CD8-positive, alpha-beta memory T cell (primary cell): ENCODE data around the gene ULK4. TPM values are rescaled to one million over a fixed set of nuclear protein-coding genes. Genes with fewer than 3 reads are reported as not detected.
A peak's percentile ranks its signal among the peaks of the same experiment; 100 is the strongest.

Experiments used
- CTCF ChIA-PET: fragments of 350-600 bp; sonication (Branson Sonifier 250); formaldehyde crosslinking; loops from one replicate; lab custom pipeline; 2021; ENCODE audit warnings: antibody characterized with exemption; lab: Charles Lee
- POLR2A ChIA-PET: fragments of 350-600 bp; sonication (Branson Sonifier 250); formaldehyde crosslinking; loops from one replicate; lab custom pipeline; 2021; ENCODE audit warnings: antibody characterized with exemption; lab: Charles Lee
- DNase-seq, 5 donors: peaks; one replicate each; pipeline versions ENCODE4 v3.0.0 to v3.0.0-alpha.2; 2020 to 2022; ENCODE audit warnings: mixed read lengths in 1 of 5
- H3K27ac ChIP-seq: one replicate; pipeline ENCODE4 v1.7.0; 2013; ENCODE audit warnings: low read depth, mild to moderate bottlenecking, low read length, moderate library complexity
- H3K27me3 ChIP-seq: 2 replicates; pipeline ENCODE4 v1.7.0; 2013; ENCODE audit warnings: low read length, mild to moderate bottlenecking; ENCODE audit not compliant: insufficient read depth, poor library complexity, severe bottlenecking
- H3K36me3 ChIP-seq: 2 replicates; pipeline ENCODE4 v1.7.0; 2013; ENCODE audit warnings: mild to moderate bottlenecking, low read length, moderate library complexity; ENCODE audit not compliant: insufficient read depth
- H3K4me1 ChIP-seq: 2 replicates; pipeline ENCODE4 v1.7.0; 2013; ENCODE audit warnings: mild to moderate bottlenecking, low read length, moderate library complexity; ENCODE audit not compliant: insufficient read depth
- H3K4me3 ChIP-seq: 2 replicates; pipeline ENCODE4 v1.7.0; 2013; ENCODE audit warnings: mild to moderate bottlenecking, low read length
- H3K9me3 ChIP-seq: 2 replicates; pipeline ENCODE4 v1.7.0; 2013; ENCODE audit warnings: mild to moderate bottlenecking, low read length
- H3K27ac Mint-ChIP-seq, 8 donors: one replicate each; pipeline ENCODE4 v1.8.0; 2020 to 2021; ENCODE audit warnings: mixed read lengths in 8 of 8, mild to moderate bottlenecking in 6 of 8, inconsistent platforms in 3 of 8, moderate library complexity in 3 of 8
- H3K27me3 Mint-ChIP-seq, 2 donors: one replicate each; pipeline ENCODE4 v1.8.0; 2020 to 2021; ENCODE audit warnings: mixed read lengths in 2 of 2, mild to moderate bottlenecking in 1 of 2, moderate library complexity in 1 of 2
- H3K36me3 Mint-ChIP-seq, 3 donors: one replicate each; pipeline ENCODE4 v1.8.0; 2020 to 2021; ENCODE audit warnings: mixed read lengths in 3 of 3, inconsistent platforms in 1 of 3, mild to moderate bottlenecking in 1 of 3
- H3K4me1 Mint-ChIP-seq, 3 donors: one replicate each; pipeline ENCODE4 v1.8.0; 2020 to 2021; ENCODE audit warnings: mixed read lengths in 3 of 3, inconsistent platforms in 1 of 3, mild to moderate bottlenecking in 1 of 3
- H3K4me3 Mint-ChIP-seq, 7 donors: one replicate each; pipeline ENCODE4 v1.8.0; 2020 to 2021; ENCODE audit warnings: mixed read lengths in 7 of 7, mild to moderate bottlenecking in 6 of 7, moderate library complexity in 4 of 7, inconsistent platforms in 2 of 7
- H3K9me3 Mint-ChIP-seq, 5 donors: one replicate each; pipeline ENCODE4 v1.8.0; 2020 to 2022; ENCODE audit warnings: mixed read lengths in 5 of 5, mild to moderate bottlenecking in 3 of 5, moderate library complexity in 2 of 5, inconsistent platforms in 1 of 5
- polyA plus RNA-seq: library from polyadenylated mRNA; unstranded; fragments of 300-500 nt; fragmentation: Illumina TruSeq; gene quantifications from one replicate; pipeline ENCODE4 v1.2.3, GENCODE V29; 2021
- total RNA-seq, 2 experiments: library from RNA; stranded (reverse); gene quantifications; one replicate each; pipeline ENCODE4 v1.2.3, GENCODE V29; 2021

ULK4 gene
- total and polyA plus RNA-seq, 3 experiments from 2014 or later: 10.4 to 12.7 (median 12.3) TPM

DNA sequence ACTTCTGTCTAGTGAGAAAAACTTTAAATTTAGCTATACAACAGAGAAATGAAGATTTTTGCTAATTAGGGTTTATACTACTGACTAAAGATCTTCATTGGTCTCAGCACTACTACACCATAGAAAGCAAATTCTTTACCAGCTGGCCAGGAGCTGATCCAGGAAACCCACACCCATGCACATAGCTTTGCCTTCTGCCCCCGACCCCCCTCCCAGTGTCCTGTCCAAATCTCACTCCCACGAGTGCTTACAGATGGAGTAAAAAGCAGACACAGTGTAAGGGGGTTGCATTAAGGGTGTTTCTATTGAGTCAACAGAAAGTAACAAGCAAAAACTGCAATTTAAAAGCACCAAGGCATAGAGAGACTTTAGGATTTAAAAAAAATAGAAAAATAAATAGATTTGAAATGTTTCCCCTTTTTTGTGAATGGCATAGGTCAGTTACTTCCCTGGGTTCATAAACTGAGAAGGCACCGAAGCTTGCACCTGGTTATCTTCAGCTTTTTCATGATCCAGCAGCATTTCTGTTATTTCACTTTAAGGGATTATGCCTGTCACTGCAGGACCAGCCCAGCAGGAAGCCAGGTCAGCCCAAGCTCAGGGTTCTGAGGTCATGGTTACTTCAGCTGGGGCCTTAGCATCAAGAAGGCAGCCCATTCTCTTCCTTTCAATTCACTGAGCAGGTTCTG, 638.3 kb downstream of the ULK4 start:
- Histone ChIP-seq H3K36me3 (no peaks in the 10 kb centered on the region), H3K4me1 (no peaks in the 10 kb centered on the region), H3K27me3 (no peaks in the 10 kb centered on the region), H3K4me3 (no peak overlapping the region), H3K9me3 (no peaks in the 10 kb centered on the region), H3K27ac (no peak overlapping the region)
- POLR2A ChIA-PET: no interaction called here
- H3K4me1 Mint-ChIP-seq: no peaks in the 10 kb centered on the region
- H3K9me3 Mint-ChIP-seq: no peaks in the 10 kb centered on the region
- no peaks in the 10 kb centered on the region for H3K27me3 Mint-ChIP-seq
- DNase-seq: no peak
- peaks cover 0 to 6% (median 0%) of the 10 kb centered on the region in 3 donors for H3K36me3 Mint-ChIP-seq
- H3K4me3 Mint-ChIP-seq: no peak overlapping the region
- CTCF ChIA-PET: interaction anchor here (1.0 kb wide), 1 partner anchor 11 kb away, joined by 4 read pairs; no protein-coding TSS in a partner anchor
- H3K27ac Mint-ChIP-seq: peak overlapping the region in 1 of 8 donors; percentile 7

DNA sequence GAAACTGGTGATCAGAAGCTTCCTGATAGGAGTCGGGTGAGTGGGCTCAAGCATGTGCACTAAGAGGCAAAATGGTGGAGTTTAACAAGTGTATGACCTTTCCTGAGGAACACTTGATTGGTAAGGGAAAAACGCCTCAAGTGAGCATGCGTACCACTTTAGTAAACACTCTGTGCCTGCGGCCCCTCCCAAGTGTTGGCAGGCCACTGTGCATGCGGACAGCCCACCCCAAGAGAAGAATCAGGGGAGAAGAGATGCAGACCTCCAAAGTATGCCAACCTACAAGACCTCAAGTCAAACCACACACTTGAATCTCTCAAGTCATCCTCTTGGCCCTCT, 640.3 kb downstream of the ULK4 start:
- ChIA-PET CTCF (no interaction called here), POLR2A (no interaction called here)
- Mint-ChIP-seq H3K4me3 (no peak overlapping the region), H3K4me1 (no peaks in the 10 kb centered on the region), H3K36me3 (peaks cover 0 to 8% (median 0%) of the 10 kb centered on the region in 3 donors), H3K27me3 (no peaks in the 10 kb centered on the region), H3K9me3 (no peaks in the 10 kb centered on the region), H3K27ac (no peak overlapping the region)
- Histone ChIP-seq H3K36me3 (no peaks in the 10 kb centered on the region), H3K27me3 (no peaks in the 10 kb centered on the region), H3K9me3 (no peaks in the 10 kb centered on the region), H3K4me3 (no peak overlapping the region), H3K4me1 (no peaks in the 10 kb centered on the region), H3K27ac (no peak overlapping the region)
- no peak for DNase-seq

DNA sequence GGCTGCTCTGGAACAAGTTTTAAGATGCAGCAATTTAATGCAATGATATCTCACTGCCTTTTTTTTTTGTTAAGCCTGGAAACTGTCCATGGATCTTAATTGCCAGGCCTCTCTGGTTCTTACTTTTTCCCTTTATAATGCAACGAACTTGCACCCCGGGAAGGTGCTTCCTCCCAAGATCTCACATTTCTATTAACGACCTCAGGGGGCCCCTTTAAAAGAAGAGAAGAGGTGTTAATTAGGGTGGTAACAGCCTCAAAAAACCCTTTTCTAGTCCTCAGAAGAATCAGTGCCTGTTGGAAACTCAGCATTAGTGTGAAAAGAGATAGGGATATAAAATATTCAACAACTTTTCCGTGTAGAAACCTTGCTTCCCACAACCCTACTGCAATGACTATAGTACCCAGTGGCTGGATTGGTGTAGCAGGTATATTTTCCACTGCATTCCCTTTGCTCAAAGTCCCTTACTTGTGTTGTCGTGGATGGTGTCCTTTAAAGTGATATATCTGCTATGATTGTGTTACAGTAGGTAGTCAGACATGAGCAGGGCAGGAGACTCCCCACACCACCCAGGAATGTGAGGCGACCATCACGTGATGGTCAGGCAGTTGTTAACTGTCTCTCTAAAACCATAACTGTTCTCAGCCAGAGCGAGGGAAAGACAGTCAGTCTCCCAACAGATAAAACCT, 640.8 kb downstream of the ULK4 start:
- no peak overlapping the region for H3K4me3 Mint-ChIP-seq
- Histone ChIP-seq H3K36me3 (no peaks in the 10 kb centered on the region), H3K27me3 (no peaks in the 10 kb centered on the region), H3K4me1 (no peaks in the 10 kb centered on the region), H3K4me3 (no peak overlapping the region), H3K9me3 (no peaks in the 10 kb centered on the region), H3K27ac (no peak overlapping the region)
- no peaks in the 10 kb centered on the region for H3K4me1 Mint-ChIP-seq
- CTCF ChIA-PET: no interaction called here
- no peak for DNase-seq
- H3K27ac Mint-ChIP-seq: no peak overlapping the region
- no peaks in the 10 kb centered on the region for H3K9me3 Mint-ChIP-seq
- POLR2A ChIA-PET: no interaction called here
- H3K27me3 Mint-ChIP-seq: no peaks in the 10 kb centered on the region
- H3K36me3 Mint-ChIP-seq: peaks cover 0 to 8% (median 0%) of the 10 kb centered on the region in 3 donors

DNA sequence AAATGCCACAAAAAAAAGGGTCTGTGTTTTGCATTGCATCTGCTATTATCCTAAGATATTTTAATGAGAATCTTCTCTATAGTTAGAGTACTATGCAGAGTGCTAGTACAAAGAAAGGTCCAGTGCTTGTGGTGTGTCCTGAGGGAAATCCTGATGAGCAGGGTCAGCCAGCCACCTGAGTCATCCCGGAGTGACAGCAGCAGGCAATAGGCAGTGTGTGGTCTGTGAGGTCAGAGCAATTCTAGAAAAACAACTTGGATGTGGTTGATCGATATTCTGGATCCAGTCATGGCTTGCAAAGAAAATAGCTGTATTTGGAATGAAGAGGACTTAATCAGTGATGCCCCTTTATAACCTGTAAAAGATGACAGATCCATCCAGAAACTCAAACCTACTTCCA, 643.4 kb downstream of the ULK4 start:
- Histone ChIP-seq H3K4me1 (no peaks in the 10 kb centered on the region), H3K4me3 (no peak overlapping the region), H3K9me3 (no peaks in the 10 kb centered on the region), H3K27ac (no peak overlapping the region), H3K36me3 (no peaks in the 10 kb centered on the region), H3K27me3 (no peaks in the 10 kb centered on the region)
- no peak overlapping the region for H3K4me3 Mint-ChIP-seq
- H3K4me1 Mint-ChIP-seq: no peaks in the 10 kb centered on the region
- no peaks in the 10 kb centered on the region for H3K27me3 Mint-ChIP-seq
- DNase-seq: no peak
- CTCF ChIA-PET: no interaction called here
- peaks cover 0 to 7% (median 0%) of the 10 kb centered on the region in 3 donors for H3K36me3 Mint-ChIP-seq
- H3K9me3 Mint-ChIP-seq: no peaks in the 10 kb centered on the region
- POLR2A ChIA-PET: no interaction called here
- no peak overlapping the region for H3K27ac Mint-ChIP-seq

DNA sequence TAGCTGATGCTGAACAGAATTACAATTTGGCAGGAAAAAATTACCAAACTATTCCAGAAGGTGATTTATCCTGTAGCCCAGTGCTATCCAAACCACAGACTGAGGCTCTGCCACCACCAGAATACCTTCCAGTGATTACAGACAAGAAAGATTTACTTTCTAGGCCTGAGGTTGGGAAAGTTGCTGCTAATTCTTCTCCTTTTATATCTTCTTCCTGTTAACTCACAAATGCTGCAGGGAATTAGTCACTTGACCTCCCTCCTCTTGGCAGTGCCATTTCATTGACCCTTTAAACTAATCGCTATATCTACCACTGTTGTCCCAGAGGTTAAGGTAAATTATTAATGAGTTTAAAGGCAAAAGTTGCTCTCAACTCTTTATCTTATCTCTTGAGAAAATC, 644.2 kb downstream of the ULK4 start:
- Histone ChIP-seq H3K27me3 (no peaks in the 10 kb centered on the region), H3K36me3 (no peaks in the 10 kb centered on the region), H3K27ac (no peak overlapping the region), H3K4me1 (no peaks in the 10 kb centered on the region), H3K9me3 (no peaks in the 10 kb centered on the region), H3K4me3 (no peak overlapping the region)
- ChIA-PET POLR2A (no interaction called here), CTCF (no interaction called here)
- Mint-ChIP-seq H3K4me3 (no peak overlapping the region), H3K27me3 (no peaks in the 10 kb centered on the region), H3K36me3 (peaks cover 0 to 7% (median 0%) of the 10 kb centered on the region in 3 donors), H3K9me3 (no peaks in the 10 kb centered on the region), H3K4me1 (no peaks in the 10 kb centered on the region), H3K27ac (no peak overlapping the region)
- DNase-seq: no peak

DNA sequence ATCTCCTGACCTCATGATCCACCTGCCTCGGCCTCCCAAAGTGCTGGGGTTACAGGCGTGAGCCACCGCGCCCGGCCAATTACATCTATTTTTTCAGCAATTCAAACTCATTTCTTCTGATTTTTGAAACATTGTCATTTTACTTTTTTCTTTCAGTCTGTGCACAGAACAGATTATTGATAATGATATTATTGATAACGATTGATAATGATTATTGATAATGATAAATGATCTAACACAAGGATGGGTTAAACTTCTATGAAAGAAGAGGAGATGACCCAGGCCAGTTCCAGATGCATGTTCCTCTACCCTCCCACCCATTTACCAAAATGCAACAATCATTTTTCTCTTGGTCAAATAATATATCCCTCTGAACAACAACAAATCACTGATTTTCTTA, 644.6 kb downstream of the ULK4 start:
- no peak overlapping the region for H3K27ac Mint-ChIP-seq
- no peak for DNase-seq
- ChIA-PET POLR2A (no interaction called here), CTCF (no interaction called here)
- H3K4me3 Mint-ChIP-seq: no peak overlapping the region
- H3K4me1 ChIP-seq: no peaks in the 10 kb centered on the region
- no peaks in the 10 kb centered on the region for H3K9me3 Mint-ChIP-seq
- H3K4me3 ChIP-seq: no peak overlapping the region
- H3K4me1 Mint-ChIP-seq: no peaks in the 10 kb centered on the region
- H3K36me3 ChIP-seq: no peaks in the 10 kb centered on the region
- H3K36me3 Mint-ChIP-seq: peaks cover 0 to 5% (median 0%) of the 10 kb centered on the region in 3 donors
- no peaks in the 10 kb centered on the region for H3K9me3 ChIP-seq
- no peak overlapping the region for H3K27ac ChIP-seq
- no peaks in the 10 kb centered on the region for H3K27me3 Mint-ChIP-seq
- no peaks in the 10 kb centered on the region for H3K27me3 ChIP-seq

DNA sequence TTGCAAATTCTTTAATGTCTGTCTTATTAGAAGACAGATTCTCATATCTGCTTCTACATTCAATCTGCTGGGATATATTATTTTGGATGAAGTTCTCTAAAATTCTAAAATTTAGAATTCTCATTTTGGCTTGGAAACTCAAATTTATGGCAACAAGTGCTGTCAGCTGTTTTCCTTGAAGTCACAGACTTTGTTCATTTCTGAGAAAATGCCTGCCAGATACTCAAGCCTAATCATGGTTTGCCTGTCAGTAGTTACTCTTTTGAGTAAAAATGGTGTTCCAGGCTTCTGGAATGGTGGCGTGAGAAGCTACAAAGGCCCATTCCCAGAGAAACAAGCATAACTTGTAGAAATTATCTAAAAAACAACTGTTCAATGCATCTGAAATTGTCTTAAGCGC, 646.8 kb downstream of the ULK4 start:
- Mint-ChIP-seq H3K36me3 (peaks cover 0 to 4% (median 0%) of the 10 kb centered on the region in 3 donors), H3K4me1 (no peaks in the 10 kb centered on the region), H3K27me3 (no peaks in the 10 kb centered on the region), H3K9me3 (no peaks in the 10 kb centered on the region), H3K27ac (no peak overlapping the region), H3K4me3 (no peak overlapping the region)
- H3K27me3 ChIP-seq: no peaks in the 10 kb centered on the region
- H3K4me1 ChIP-seq: no peaks in the 10 kb centered on the region
- POLR2A ChIA-PET: no interaction called here
- H3K36me3 ChIP-seq: no peaks in the 10 kb centered on the region
- no peak for DNase-seq
- no peak overlapping the region for H3K27ac ChIP-seq
- H3K9me3 ChIP-seq: no peaks in the 10 kb centered on the region
- H3K4me3 ChIP-seq: no peak overlapping the region
- CTCF ChIA-PET: no interaction called here

DNA sequence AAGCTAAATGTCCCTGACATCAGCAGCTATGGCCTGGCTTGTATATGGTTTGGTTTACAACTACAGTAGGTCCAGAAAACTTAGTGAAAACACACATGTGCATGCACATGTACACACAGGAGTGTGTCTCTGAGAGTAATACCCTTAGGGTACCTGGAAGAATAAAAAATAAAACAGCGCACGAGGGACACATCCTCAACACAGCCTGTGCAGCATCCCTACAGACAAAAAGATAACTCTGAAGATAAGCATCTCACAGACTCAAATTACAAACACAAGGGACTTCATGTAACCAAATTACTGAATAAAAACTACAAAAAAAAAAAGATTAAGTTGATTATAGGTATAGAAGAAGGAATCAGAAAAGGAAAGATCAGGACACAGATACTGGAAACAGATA, 653.8 kb downstream of the ULK4 start:
- Histone ChIP-seq H3K27ac (no peak overlapping the region), H3K4me3 (no peak overlapping the region), H3K4me1 (no peaks in the 10 kb centered on the region), H3K27me3 (no peaks in the 10 kb centered on the region), H3K36me3 (no peaks in the 10 kb centered on the region), H3K9me3 (no peaks in the 10 kb centered on the region)
- Mint-ChIP-seq H3K4me3 (no peak overlapping the region), H3K36me3 (peaks cover 0 to 2% (median 0%) of the 10 kb centered on the region in 3 donors), H3K4me1 (no peaks in the 10 kb centered on the region), H3K27me3 (no peaks in the 10 kb centered on the region), H3K9me3 (no peaks in the 10 kb centered on the region), H3K27ac (no peak overlapping the region)
- CTCF ChIA-PET: no interaction called here
- DNase-seq: no peak
- POLR2A ChIA-PET: no interaction called here
